Jurkat, Clone E6-1 (cell line): ENCODE data around the gene CDK11A.
"Not testable (repeated sequence)": the region's sequence is repeated elsewhere in the genome, so short reads cannot be mapped to it uniquely, and the experiment has no call there.

Experiments used
- DNase-seq: peaks from one replicate; pipeline ENCODE4 v3.0.0-alpha.2; 2011; ENCODE audit warnings: low read depth, low spot score
- H3K4me3 ChIP-seq: 2 replicates; pipeline ENCODE4 v1.5.1; 2011; ENCODE audit warnings: mild to moderate bottlenecking, low read length, control low read depth, moderate library complexity

The CDK11A gene

DNA sequence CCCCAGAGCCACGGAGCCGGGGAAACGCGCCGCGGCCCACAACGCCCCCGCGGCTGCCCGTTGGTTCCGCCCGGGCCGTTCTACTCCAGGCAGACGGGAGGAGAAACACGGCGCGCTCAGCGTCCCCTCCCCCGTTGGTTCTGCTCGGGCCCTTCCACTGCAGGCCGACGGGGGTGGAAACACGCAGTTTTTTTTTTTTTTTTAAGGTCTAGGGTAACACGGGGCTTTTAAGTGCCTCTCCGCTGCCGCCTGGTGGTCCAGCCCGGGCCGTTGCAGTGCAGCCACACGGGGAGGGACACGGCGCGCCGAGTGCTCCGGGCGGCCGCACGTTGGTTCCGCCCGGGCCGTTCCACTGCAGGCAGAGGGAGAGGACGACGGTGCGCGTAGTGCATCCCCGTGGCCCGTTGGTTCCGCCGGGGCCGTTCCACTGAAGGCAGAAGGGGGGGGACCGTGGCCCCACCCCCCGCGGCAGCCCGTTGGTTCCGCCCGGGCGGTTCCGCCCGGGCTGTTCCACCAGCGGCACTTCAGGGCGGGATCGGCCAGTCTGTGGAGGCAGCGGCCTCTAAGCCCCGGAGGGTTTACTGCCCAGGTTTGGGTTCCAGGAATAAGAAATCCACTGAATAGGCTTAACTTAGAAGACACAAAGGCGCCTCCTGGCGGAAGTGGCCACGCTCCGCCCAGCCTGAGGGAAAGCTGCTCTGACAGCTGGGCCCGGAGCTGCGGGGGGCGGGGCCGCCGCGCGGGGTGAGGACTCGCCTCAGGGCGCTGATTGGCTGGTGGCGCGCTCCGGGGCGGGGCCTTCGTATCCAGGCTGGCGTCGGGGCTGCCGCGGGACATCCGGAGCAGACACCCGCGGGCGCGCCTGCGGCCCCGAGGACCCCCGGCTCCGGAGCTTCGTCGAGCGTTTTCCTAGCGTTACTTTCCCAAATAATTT lies 31.2 kb downstream of the CDK11A start, which contains the start of gene SLC35E2B:
Gene SLC35E2B, minus strand, starts transcription at position 82 of the 934 bp plus-strand sequence. CDS start 16,096 bp downstream, outside the sequence.
- peak within 1 kb of the TSS; percentile 57 for H3K4me3 ChIP-seq
- peak; percentile 90 for DNase-seq

DNA sequence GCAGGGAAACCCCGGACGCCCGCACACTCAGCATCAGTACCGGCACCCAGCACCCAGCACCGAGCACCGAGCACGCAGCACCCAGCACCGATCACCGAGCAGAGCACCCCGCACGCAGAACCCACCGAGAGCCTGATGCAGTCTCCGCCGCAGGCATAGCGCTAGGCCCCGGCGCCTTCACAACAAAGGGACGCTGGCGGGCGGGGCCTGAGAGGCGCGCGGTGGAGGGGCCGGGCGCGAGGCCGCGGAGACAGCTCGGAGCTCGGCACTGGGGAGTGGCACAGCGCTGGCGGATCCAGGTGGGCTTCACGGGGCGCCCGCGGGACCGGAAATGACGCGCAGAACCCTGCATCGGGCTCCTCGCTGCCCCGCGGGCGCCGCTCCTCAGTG lies 31.8 kb downstream of the CDK11A start:
- peak; percentile 53 for DNase-seq
- peak overlapping the region; percentile 57 for H3K4me3 ChIP-seq

DNA sequence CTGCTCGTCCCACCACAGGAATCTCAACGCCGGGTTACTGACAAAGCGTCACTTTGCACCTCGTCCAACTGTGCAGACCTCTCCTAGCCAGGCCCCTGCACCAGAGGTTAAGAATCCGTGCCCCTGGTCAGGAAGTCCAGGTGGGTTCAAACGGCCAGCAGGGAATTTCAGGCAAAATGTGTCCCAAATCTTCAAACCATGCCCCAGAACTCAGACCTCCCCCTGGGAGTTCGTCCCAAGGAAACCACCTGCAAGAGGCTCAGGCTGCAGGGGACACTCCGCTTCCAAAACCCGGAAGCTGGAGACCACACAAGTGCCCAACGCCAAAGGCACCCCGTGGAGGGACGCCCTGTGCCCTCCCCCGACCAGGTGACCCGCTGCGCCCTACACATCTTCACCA lies 32.7 kb downstream of the CDK11A start:
- not testable (repeated sequence) for DNase-seq
- H3K4me3 ChIP-seq = peak overlapping the region; percentile 46

DNA sequence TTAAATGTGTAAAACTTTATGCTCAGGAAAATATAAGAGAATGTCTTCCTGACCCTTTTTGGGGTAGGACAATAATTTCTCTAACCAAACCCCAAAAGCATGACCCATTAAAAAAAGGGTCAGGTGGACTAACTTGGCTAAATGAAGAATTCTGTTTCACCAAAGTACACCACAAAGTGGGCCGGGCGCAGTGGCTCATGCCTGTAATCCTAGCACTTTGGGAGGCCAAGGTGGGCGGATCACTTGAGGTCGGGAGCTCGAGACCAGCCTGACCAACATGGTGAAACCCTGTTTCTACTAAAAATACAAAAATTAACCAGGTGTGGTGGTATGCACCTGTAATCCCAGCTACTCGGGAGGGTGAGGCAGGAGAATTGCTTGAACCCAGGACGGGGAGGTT lies 34.6 kb downstream of the CDK11A start:
- not testable (repeated sequence) for H3K4me3 ChIP-seq, DNase-seq

DNA sequence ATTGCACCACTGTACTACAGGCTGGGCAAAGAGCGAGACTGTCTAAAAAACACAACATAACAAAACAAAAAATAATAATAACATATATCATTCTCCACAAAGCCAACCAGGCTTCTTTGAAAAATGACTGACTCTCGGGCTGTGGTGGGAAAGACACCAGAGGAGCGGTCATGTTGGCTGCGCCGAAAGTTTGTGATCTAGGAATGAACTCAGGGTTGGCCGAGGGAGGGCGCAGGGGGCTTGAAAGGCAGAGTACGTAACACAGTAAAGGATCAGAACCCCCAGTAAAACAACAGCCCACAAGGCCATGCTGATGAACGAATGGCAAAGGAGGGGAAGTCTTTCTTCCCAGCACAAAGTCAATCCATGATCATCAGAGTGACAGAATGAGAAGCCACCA lies 36.3 kb downstream of the CDK11A start:
- no peak for DNase-seq
- no peak overlapping the region for H3K4me3 ChIP-seq

DNA sequence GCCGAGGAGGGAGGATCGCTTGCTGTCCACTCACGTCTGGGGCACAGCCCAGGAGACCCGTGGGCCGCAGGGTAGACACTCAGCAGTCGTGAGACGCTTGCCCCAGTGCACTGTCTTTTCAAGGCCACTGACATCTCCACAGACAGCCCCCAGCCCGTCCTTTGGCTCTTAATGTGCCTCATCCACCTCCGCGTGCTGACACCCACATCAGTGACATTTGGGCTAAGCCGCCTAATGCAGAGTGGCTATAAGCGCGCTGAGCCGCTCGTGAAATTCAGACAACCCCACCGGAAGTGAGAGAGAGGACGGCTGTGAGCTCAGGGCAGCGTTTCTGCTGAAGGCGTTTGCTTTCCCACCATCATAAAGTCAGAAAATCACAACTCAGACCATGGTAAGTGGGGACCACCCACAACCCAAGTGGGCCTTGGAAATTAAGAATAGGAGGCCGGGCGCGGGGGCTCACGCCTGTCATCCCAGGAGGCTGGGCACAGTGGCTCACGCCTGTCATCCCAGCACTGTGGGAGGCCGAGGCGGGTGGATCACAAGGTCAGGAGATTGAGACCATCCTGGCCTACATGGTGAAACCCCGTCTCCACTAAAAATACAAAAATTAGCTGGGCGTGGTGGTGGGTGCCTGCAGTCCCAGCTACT lies 40.0 kb downstream of the CDK11A start:
- no peak for DNase-seq
- no peak overlapping the region for H3K4me3 ChIP-seq

DNA sequence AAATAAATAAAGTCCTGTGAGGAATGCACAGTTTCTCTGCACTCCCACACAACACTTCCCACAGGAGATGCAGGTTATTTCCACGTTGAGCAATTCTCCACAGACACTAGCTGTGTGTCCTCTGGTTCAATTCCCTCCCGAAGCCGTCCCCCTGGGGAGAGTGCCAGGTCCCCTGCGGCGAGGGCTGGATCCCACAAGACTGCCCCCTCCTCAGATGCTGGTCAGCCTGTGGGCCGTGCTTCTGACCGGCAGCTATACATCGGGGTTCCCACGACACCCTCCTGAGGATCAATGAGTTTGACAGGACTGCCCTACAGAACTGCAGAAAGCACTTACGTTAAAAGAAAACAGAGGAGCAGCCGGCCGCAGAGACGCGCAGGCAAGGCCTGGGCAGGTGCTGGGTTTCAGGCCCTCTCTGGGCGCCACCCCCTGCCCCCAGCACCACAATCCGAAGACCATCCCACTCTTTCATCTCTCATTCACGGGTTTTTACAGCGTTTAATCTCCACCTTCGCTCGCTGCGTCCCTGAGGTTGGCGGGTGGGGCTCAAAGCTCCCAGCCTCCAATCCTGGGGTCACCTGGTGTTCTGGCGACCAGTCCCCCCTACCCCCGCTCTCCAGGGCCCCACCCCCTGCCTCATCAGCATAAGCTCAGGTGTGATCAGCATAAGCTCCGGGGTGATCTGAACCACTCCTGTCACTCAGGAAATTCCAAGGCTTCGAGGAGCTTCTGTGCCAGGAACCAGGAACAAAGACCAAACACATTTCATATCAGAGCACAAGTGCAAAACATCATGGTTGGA lies 40.9 kb downstream of the CDK11A start:
- H3K4me3 ChIP-seq = no peak overlapping the region
- no peak for DNase-seq

DNA sequence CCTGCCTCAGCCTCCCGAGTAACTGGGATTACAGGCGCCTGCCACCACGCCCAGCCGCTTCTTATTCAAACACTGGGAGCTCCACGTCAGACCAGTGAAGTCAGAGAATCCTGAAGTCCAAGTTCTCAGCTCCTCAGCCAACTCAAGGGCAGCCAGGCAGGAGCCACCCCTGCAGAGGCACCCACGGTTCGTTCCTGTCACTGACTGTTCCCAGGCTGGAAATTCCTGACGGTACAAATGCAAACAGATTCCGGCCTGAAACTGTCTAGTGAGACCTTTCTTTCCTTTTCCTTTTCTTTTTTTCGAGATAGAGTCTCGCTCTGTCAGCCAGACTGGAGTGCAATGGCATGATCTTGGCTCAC lies 43.3 kb downstream of the CDK11A start:
- DNase-seq = no peak
- H3K4me3 ChIP-seq = no peak overlapping the region

DNA sequence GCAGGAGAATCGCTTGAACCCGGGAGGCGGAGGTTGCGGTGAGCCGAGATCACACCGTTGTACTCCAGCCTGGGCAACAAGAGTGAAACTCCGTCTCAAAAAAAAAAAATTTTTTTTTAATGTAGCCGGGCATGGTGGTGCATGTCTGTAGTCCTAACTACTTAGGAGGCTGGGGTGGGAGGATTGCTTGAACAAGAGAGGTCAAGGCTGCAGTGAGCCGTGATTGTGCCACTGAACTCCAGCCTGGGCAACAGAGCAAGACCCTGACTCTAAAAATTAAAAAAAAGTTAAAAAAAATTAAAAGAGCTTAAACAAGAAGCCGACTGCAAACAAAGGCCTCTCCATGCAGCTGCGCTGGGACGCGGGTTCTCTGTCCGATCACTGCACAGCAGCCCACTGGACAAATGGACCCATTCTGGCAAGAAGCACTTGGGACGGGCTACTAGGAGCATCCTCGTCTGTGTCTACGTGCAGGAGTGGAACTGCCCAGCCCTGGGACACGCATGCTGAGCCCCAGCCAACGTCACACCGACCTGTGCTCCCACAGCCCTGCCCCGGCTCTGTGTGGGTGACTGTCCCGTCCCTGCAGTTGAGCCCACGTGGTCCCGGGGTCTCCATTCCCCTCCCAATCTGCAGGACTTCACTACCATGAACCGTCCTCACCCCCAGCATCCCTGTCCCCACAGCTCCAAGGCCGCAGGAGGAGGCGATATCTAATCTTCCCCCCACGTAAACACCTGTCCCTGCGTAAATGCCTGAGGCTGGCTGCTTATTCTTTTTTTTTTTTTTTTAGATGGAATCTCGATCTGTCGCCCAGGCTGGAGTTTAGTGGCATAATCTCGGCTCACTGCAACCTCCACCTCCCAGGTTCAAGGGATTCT lies 43.9 kb downstream of the CDK11A start:
- no peak for DNase-seq
- H3K4me3 ChIP-seq = no peak overlapping the region

DNA sequence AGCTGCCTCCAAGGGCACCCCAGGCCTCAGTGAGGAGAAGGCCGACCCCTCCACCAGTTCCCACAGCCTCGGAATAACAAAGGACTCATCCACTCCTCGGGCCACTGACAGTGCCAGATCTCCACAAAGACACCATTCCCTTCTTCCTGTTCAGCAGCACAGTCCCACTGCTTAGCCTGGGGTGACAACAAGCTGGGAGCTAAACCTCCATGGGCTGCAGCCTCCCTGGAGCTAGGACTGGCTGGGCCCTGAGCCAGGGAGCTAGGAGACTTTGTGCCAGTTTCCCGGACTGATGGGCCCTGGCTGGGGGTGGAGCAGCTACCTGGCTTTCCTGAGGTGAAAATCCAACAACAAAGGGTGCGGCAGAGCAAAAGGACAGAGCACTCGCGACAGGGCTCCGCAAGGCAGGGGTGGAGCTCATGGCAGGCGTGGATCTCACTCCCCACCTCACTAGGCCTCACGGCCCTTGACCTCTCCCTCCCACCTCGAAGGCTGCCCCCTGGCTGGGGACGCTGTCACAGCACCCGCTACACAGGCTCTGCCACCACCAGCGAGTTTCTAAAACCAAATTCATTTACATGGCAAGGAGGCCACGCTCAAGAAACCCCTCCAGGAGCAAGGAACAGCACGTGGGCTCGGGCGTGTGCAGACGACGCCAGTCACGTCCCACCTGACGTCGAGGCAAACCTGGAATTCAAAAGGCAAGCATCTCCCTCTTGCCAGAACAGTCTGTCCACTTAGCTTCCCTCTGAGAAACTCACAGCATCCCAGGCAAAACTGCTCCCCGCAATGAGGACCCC lies 45.4 kb downstream of the CDK11A start:
- peak overlapping the region; percentile 58 for H3K4me3 ChIP-seq
- DNase-seq = peak; percentile 50

DNA sequence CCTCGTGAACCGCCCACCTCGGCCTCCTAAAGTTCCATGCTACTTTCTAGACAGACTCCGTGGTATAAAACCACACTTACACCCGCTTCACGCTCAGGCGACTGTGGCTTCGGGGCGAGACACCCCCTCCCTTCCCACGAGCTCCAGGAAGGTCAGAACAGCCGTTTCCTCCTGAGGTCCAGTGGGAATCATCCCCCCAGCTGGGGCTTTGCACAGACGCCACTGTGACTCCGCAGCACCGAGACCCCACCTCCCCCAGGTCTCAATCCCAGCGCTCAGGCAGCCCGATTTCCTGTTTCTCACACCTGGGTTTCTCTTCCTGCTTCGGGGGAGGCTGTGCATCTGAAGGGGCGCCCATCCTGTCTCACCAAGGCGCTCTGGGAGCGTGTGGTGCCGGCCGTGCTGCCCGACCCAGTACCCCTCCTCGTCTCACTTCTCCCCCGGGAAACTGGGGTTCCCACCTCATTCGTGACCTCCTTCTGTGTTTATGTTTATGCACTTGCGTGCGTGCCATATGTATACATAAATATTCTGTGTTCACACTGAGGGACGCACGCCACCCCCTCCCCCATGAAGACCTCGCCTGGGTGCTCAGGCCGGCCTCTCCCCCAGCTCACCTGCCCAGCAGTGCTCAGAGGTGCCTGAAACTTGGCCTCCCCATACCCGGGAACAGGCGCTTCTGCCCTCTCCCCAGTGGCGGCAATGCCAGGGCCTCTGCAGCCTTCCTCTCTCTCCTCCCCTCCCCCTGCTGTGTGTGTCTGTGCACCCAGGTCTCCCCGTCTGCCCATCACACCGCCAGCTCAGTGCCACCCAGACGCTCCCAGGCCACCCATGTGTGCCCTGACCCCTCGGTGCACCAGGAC lies 46.2 kb downstream of the CDK11A start:
- H3K4me3 ChIP-seq = peak overlapping the region; percentile 58
- peak; percentile 76 for DNase-seq

DNA sequence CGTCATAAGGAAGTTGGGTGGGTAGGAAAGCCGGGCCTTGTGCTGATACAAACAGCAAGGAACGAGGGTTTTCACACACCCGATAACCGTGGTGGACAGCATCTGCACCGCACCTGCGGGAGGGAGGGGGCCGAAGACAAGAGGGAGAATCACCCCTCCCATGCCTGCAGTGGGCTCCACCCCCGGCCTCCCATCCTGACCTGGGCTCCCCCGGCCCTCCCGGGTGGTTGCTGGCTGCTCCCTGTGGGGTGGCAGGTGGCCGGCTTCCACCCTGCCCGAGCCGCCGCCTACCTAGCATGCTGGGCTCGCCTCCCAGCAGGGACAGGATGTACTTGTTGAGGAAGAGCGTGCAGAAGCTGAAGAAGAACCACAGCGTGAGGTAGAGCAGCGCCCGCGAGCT lies 48.1 kb downstream of the CDK11A start:
- DNase-seq = not testable (repeated sequence)

DNA sequence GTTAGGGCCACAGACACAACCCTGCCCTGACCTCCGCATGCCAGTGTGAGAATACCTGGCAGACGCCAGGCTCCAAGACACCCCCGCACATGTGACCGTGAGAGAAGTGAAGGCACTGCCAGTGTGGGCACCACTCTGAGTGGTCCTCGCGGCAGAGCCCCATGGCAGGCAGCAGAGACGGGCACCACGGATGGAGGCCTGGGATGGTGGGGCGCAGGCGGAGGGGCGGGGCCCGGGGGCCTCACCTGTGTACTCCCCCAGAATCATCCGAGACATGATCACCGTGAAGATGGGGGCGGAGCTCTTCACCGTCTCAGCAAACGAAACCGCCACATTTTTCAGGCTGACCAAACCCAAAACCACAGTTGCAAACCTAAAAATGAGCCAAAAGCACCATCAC lies 48.9 kb downstream of the CDK11A start:
- DNase-seq = not testable (repeated sequence)

More for the DNA sequence above, 48.1 kb downstream of the CDK11A start:
- H3K4me3 ChIP-seq = not testable (repeated sequence)

DNA sequence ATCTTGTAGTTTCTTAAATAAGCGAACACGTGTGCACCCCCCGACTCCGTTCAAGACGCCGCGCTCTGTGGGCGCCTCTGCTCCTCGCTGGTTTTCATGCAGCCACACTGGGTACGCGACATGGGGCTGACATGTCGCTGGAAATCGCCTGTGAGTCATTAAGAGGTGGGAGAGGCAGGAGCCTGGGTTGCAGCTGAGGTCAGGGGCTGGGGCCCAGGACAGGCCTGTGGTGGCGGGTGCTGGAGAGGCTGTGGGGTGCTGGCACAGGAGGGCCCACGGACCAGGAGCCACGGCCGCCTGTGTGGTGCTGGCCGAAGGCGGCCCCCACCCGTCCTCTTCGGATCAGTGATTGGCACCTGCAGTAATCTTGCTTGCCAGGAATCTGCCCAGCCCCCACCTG lies 49.4 kb downstream of the CDK11A start:
- not testable (repeated sequence) for DNase-seq, H3K4me3 ChIP-seq

More for the DNA sequence above, 48.9 kb downstream of the CDK11A start:
- H3K4me3 ChIP-seq = not testable (repeated sequence)

DNA sequence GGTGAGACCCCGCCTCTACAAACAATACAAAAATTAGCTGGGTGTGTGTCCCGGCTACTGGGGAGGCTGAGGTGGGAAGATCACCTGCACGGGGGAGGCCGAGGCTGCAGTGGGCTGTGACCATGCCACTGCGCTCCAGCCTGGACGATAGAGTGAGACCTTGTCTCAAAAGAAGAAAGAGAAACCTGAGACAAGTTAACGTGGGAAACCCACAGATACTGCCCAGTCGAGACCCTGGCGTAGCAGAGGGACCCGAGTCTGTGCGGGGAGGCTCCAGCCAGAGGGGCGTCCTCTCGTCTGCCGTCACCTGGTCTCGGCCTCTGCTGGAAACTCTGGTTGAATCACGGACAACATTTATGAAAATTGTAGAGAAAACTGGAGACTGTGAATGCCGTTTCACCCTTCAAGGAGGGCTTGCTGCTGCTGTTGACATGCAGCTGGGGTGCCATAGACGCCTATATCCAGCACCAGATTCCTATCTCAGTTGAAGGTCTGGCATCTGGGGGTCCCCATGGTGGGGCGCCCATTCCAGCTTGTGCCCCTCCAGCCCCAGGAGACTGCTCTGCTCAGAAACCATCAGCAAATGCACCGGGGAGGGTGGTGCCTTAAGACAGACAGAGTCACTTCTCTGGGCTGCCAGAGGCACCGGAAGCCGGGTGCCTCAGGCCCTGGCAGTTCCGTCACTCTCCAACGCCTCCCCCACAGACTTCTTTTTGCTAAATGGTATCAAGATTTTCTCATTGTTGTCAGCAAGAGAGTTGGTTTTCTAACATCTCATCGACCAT lies 51.8 kb downstream of the CDK11A start:
- H3K4me3 ChIP-seq = no peak overlapping the region
- DNase-seq = no peak
